Measurements from ENCODE around the gene SLCO2A1. TPM values are rescaled to one million over a fixed set of nuclear protein-coding genes. Genes with fewer than 3 reads are reported as not detected.

Gene SLCO2A1
- total RNA-seq, result not detected in 2 replicates

GRCh38 chr3:134029734-134030378 lies at the start of gene SLCO2A1:
SLCO2A1 (minus strand) TSS chr3:134029925; CDS start chr3:134029802, 123 bp downstream.

GRCh38 chr3:133895208-133896001 lies 134.3 kb downstream of the SLCO2A1 start, which contains the start of gene RAB6B:
RAB6B (minus strand) TSS chr3:133895882; CDS start chr3:133895466, 416 bp downstream.

Other genes with a start within 250 kb of the SLCO2A1 start
- 59.5 and 89.0 TPM in 2 replicates for gene SRPRB, start 224.1 kb downstream of the SLCO2A1 start, total RNA-seq
- 0.44 and 1.2 TPM in 2 replicates for gene RAB6B, start 134.0 kb downstream of the SLCO2A1 start, total RNA-seq
- 95.1 and 98.6 TPM in 2 replicates for gene RYK, start 220.9 kb upstream of the SLCO2A1 start, total RNA-seq

All from smooth muscle cell of trachea (primary cell).